Uterus (tissue), 2 donors: Measurements from ENCODE around the gene GYG2.
"Not testable (repeated sequence)": the region's sequence is repeated elsewhere in the genome, so short reads cannot be mapped to it uniquely, and the experiment has no call there.

Experiments used
- POLR2A ChIP-seq, 2 donors: fragments of 450-650 bp; IDR thresholded peaks; one replicate each; pipeline ENCODE4 v1.6.1; 2016; ENCODE audit warnings: antibody characterized with exemption in 2 of 2, mild to moderate bottlenecking in 1 of 2, moderate library complexity in 1 of 2
- TF ChIP-seq, protein P1 (sequence below), 4 experiments: fragments of 200-600 bp in 2 of 4; fragments of 450-650 bp in 2 of 4; sonication (generic) in 2 of 4; IDR thresholded peaks; one replicate each; pipeline ENCODE4 v1.5.1; 2016 to 2019; ENCODE audit warnings: antibody characterized with exemption in 4 of 4, mild to moderate bottlenecking in 2 of 4, moderate library complexity in 1 of 4

DNA sequence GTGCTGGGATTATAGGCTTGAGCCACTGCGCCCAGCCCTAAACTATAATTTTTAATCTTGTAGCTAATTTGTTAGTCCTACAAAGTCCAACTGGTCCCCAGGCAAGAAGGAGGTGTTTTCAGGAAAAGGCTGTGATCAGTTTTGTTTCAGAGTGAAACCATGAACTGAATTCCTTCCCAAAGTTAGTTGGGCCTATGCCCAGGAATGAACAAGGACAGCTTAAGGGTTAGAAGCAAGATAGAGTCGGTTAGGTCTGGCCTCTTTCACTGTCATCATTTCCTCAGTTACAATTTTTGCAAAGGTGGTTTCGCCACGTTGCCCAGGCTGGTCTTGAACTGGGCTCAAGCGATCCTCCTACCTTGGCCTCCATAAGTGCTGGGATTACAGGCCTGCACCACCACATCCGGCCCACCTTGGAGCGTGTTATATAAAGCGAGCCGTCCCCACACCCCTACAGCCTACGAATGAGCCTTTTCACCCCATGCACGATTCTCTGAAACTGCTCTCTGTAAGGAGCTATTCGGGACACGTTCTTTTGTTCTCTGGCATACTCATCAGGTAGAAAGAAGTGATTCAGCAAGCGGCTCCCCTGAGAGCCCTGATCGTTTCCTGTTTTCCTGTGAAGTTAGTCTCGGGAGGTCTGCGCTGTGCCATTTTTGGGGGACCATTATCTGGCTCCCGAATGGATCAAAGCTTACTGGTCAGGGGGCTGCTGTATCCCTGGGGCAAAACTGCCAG lies 24.5 kb upstream of the GYG2 start:
- TF ChIP-seq, protein P1, sequence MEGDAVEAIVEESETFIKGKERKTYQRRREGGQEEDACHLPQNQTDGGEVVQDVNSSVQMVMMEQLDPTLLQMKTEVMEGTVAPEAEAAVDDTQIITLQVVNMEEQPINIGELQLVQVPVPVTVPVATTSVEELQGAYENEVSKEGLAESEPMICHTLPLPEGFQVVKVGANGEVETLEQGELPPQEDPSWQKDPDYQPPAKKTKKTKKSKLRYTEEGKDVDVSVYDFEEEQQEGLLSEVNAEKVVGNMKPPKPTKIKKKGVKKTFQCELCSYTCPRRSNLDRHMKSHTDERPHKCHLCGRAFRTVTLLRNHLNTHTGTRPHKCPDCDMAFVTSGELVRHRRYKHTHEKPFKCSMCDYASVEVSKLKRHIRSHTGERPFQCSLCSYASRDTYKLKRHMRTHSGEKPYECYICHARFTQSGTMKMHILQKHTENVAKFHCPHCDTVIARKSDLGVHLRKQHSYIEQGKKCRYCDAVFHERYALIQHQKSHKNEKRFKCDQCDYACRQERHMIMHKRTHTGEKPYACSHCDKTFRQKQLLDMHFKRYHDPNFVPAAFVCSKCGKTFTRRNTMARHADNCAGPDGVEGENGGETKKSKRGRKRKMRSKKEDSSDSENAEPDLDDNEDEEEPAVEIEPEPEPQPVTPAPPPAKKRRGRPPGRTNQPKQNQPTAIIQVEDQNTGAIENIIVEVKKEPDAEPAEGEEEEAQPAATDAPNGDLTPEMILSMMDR (IDR thresholded peaks at IDR 0.05): not testable (repeated sequence)
- not testable (repeated sequence) for TF ChIP-seq POLR2A (IDR thresholded peaks at IDR 0.05)
